DND-41 (cell line): Measurements from ENCODE around the gene ELAVL1.
A peak's percentile ranks its signal among the peaks of the same experiment; 100 is the strongest.

Experiments used
- ATAC-seq: fragments of 200-7000 bp; cut with Tn5 transposase; 3 replicates; pipeline ENCODE4 v1.9.1; 2021; ENCODE audit warnings: low read depth; ENCODE audit not compliant: insufficient read depth
- DNase-seq: peaks from one replicate; pipeline ENCODE4 v3.0.0-alpha.2; 2020
- H2AFZ ChIP-seq: 2 replicates; pipeline ENCODE4 v1.6.0; 2012; ENCODE audit warnings: low read depth, low read length
- H3K27ac ChIP-seq: 2 replicates; pipeline ENCODE4 v1.5.1; 2012; ENCODE audit warnings: low read length, inconsistent platforms
- H3K27me3 ChIP-seq: fragments of 200-600 bp; sonication (generic); 2 replicates; pipeline ENCODE4 v1.6.0; 2012; ENCODE audit warnings: low read length, mild to moderate bottlenecking, inconsistent platforms; ENCODE audit not compliant: insufficient read depth, poor library complexity
- H3K36me3 ChIP-seq: 2 replicates; pipeline ENCODE4 v1.5.1; 2012; ENCODE audit warnings: low read length, inconsistent platforms; ENCODE audit not compliant: insufficient read depth
- H3K4me1 ChIP-seq: 2 replicates; pipeline ENCODE4 v1.5.1; 2012; ENCODE audit warnings: mild to moderate bottlenecking, low read length; ENCODE audit not compliant: insufficient read depth
- H3K4me2 ChIP-seq: 2 replicates; pipeline ENCODE4 v1.6.0; 2012; ENCODE audit warnings: mild to moderate bottlenecking, moderate library complexity, low read length, inconsistent platforms; ENCODE audit not compliant: insufficient read depth
- H3K4me3 ChIP-seq, 2 experiments: fragments of 200-600 bp in 1 of 2; shearing (Covaris generic) in 1 of 2; 2 replicates each; pipeline ENCODE4 v1.5.1; 2012 to 2016; ENCODE audit warnings: inconsistent platforms in 2 of 2, low read length in 2 of 2, mild to moderate bottlenecking in 2 of 2, low read depth in 1 of 2, moderate library complexity in 1 of 2
- H3K79me2 ChIP-seq: 2 replicates; pipeline ENCODE4 v1.6.0; 2012; ENCODE audit warnings: low read length, inconsistent platforms; ENCODE audit not compliant: insufficient read depth
- H3K9ac ChIP-seq: 2 replicates; pipeline ENCODE4 v1.6.0; 2012; ENCODE audit warnings: low read depth, mild to moderate bottlenecking, inconsistent platforms, low read length, moderate library complexity
- H3K9me3 ChIP-seq: 2 replicates; pipeline ENCODE4 v1.5.1; 2012; ENCODE audit warnings: low read length, moderate library complexity, mild to moderate bottlenecking, inconsistent platforms; ENCODE audit not compliant: insufficient read depth, severe bottlenecking
- H4K20me1 ChIP-seq: 2 replicates; pipeline ENCODE4 v1.6.0; 2012; ENCODE audit warnings: low read length; ENCODE audit not compliant: insufficient read depth
- EZH2 ChIP-seq: IDR thresholded peaks from 3 replicates; pipeline ENCODE4 v1.6.1; 2012; ENCODE audit warnings: borderline replicate concordance, low read depth, mild to moderate bottlenecking, moderate library complexity, low read length, inconsistent platforms; ENCODE audit not compliant: severe bottlenecking
- TF ChIP-seq, protein P1 (sequence below): IDR thresholded peaks from 2 replicates; pipeline ENCODE4 v1.5.1; 2012; ENCODE audit warnings: borderline replicate concordance, low read length, moderate library complexity, mild to moderate bottlenecking; ENCODE audit not compliant: poor library complexity, severe bottlenecking; ENCODE audit errors: extremely low read depth

The ELAVL1 gene

DNA sequence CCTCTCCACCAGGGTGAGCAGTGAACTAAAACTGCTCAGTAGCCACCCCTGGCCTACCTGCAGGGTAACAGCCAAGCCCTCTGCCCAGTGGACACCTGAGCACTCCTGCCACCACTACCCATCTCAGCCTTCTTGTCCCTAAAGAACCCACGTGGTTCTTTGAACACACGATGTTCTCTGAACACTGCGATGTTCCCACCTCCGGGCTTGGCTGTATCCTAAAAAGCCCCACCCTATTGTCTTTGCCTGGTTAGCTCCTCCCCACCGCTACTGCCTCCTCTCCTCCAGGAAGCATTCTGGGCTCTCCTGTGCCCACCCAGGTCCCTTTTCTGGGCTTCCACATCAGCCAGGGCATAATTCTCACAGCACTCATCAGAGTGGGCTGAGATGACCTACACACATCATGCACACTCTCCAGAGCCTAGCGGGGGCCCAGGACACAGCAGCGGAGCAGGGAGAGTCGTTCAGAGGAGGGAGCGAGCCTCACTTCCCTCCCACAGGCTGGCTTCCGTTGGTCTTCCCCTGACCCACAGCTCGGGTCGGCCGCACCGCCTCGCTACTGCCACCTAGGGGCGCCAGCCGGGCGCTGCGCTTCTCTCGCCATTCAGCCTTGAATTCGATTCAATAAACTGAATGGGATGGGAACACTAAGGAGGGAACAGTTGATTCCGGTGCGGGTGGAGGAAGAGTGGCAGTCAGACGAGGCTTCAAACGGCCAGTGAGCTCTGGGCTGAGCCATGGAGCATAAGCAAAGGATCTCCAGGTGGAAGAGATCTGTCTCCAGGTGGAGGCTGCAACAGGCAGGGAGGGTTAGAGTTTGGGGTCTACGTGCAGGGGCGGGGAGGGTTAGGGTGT is 3.2 kb downstream of the ELAVL1 start:
- TF ChIP-seq EZH2 = no peak
- TF ChIP-seq, protein P1, sequence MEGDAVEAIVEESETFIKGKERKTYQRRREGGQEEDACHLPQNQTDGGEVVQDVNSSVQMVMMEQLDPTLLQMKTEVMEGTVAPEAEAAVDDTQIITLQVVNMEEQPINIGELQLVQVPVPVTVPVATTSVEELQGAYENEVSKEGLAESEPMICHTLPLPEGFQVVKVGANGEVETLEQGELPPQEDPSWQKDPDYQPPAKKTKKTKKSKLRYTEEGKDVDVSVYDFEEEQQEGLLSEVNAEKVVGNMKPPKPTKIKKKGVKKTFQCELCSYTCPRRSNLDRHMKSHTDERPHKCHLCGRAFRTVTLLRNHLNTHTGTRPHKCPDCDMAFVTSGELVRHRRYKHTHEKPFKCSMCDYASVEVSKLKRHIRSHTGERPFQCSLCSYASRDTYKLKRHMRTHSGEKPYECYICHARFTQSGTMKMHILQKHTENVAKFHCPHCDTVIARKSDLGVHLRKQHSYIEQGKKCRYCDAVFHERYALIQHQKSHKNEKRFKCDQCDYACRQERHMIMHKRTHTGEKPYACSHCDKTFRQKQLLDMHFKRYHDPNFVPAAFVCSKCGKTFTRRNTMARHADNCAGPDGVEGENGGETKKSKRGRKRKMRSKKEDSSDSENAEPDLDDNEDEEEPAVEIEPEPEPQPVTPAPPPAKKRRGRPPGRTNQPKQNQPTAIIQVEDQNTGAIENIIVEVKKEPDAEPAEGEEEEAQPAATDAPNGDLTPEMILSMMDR = peak; percentile 95
- Histone ChIP-seq H3K79me2 (peaks cover 96% of the 10 kb centered on the region), H3K4me1 (peaks cover 47% of the 10 kb centered on the region), H3K27ac (peak overlapping the region; percentile 55), H2AFZ (no peak overlapping the region), H4K20me1 (peaks cover 74% of the 10 kb centered on the region), H3K27me3 (no peaks in the 10 kb centered on the region), H3K9me3 (no peaks in the 10 kb centered on the region), H3K9ac (peak overlapping the region; percentile 13), H3K4me2 (peak overlapping the region; percentile 47), H3K36me3 (peaks cover 43% of the 10 kb centered on the region), H3K4me3 (peak overlapping the region in 1 of 2 experiments; percentile 31; a peak in 2 of 4 replicates)
- DNase-seq (peak; percentile 69), ATAC-seq (peak; percentile 39)

DNA sequence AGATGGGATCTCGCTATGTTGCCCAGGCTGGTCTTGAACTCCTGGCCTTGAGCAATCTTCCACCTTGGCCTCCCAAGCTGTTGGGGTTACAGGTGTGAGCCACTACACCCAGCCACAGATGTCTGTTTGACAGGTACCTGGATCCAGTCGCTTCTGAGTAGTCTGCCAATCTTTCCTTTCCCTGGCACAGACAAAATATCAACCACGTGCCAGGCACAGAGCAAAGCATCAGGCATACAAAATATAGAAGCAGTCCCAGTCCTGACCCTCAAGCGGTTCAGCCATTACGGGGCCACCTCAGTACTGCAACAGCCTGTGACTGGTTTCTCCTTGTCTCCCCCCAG is 3.8 kb downstream of the ELAVL1 start:
- no peak overlapping the region for H2AFZ ChIP-seq
- no peaks in the 10 kb centered on the region for H3K9me3 ChIP-seq
- H3K36me3 ChIP-seq = peaks cover 45% of the 10 kb centered on the region
- H3K4me3 ChIP-seq = 0 out of 4 replicates have a peak overlapping the region, but pooled peaks of 1 of the 2 experiments have one; percentile 31
- peak overlapping the region; percentile 55 for H3K27ac ChIP-seq
- peaks cover 42% of the 10 kb centered on the region for H3K4me1 ChIP-seq
- H3K27me3 ChIP-seq = no peaks in the 10 kb centered on the region
- H3K4me2 ChIP-seq = peak overlapping the region; percentile 47
- ATAC-seq (no peak), DNase-seq (no peak)
- H4K20me1 ChIP-seq = peaks cover 80% of the 10 kb centered on the region
- TF ChIP-seq, protein P1 = no peak
- no peak for TF ChIP-seq EZH2
- H3K9ac ChIP-seq = peak overlapping the region; percentile 13; the same call in 1 of the 2 replicates
- H3K79me2 ChIP-seq = peaks cover 99% of the 10 kb centered on the region

DNA sequence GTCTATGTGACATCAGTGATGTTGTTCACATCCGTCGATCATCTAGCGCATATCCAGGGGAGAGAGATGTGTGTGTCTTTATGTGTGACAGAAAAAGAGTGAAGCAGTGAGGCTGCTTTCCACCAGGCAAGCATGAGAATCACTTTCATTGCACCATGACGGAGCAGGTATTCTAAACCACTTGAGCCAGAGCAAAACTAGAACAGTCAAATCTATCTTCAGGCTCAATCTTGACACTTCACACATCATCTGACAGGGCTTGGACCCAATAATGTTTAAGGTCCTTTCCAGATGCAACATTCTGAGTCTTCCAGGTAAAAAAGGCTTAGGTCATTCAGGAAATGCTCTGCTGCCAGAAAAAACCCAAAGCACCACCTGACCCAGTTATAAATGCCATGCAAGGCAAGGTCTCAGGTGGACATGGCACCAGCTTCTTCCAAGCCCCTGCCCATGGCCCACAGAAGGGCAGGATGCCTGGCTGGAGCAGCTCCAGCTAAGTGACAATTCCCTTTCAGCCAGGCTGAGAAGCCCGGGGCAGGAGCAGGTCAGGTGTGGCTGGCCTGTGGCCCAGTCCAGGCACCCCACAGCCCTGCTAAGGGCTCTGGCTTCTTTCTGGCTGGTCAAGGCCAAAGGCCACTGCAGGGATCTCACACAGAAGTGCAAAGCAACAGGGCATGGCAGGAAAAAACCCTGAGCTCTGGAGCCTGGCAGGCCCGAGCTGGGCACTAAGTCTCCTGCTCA is 5.0 kb downstream of the ELAVL1 start:
- DNase-seq (no peak), ATAC-seq (no peak)
- no peak overlapping the region for H3K4me3 ChIP-seq
- H4K20me1 ChIP-seq = peaks cover 89% of the 10 kb centered on the region
- H3K36me3 ChIP-seq = peaks cover 45% of the 10 kb centered on the region
- peaks cover 99% of the 10 kb centered on the region for H3K79me2 ChIP-seq
- H3K27me3 ChIP-seq = no peaks in the 10 kb centered on the region
- TF ChIP-seq, protein P1 = no peak
- TF ChIP-seq EZH2 = no peak
- no peak overlapping the region for H3K4me2 ChIP-seq
- no peak overlapping the region for H2AFZ ChIP-seq
- peaks cover 34% of the 10 kb centered on the region for H3K4me1 ChIP-seq
- no peaks in the 10 kb centered on the region for H3K9me3 ChIP-seq
- no peak overlapping the region for H3K9ac ChIP-seq
- no peak overlapping the region for H3K27ac ChIP-seq
